Transverse colon (tissue), 3 donors: ENCODE measurements around the gene USP48.

Source experiments
- CTCF ChIP-seq, 5 experiments: fragments of 200-600 bp in 3 of 5; fragments of 450-650 bp in 2 of 5; sonication (generic) in 3 of 5; IDR thresholded peaks; 1 replicate in 2 of 5; 2 replicates in 3 of 5; pipeline ENCODE4 v1.5.1; 2016 to 2017; ENCODE audit warnings: antibody characterized with exemption in 5 of 5, inconsistent platforms in 3 of 5, mild to moderate bottlenecking in 2 of 5, moderate library complexity in 1 of 5
- POLR2A ChIP-seq: fragments of 450-650 bp; IDR thresholded peaks from one replicate; pipeline ENCODE4 v1.6.1; 2016; ENCODE audit warnings: antibody characterized with exemption, mild to moderate bottlenecking, moderate library complexity

DNA sequence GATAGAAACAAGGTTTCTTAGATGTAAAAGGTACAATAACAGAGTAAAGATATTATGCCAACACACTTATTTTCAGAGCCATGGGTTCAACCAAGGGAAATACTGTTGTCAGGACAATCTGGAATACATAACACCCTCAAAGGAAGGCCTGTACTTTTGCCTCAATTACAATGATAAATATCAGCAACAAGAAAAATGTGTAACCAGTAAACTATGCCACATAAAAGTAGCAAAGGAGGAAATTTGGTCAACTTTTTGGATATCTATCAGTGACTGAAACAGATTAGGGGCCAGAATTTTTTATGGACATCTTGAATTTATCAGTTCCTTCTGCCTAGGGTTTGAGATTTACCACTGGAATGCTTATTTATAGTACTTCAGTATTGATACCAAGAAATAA lies 89.2 kb downstream of the USP48 start:
- no peak for TF ChIP-seq CTCF (IDR thresholded peaks at IDR 0.05)
- TF ChIP-seq POLR2A = no peak
